Inferior parietal cortex (tissue), 1 donor: ENCODE results near the gene BTBD17.

ENCODE experiments used
- DNase-seq: peaks from one replicate; pipeline ENCODE4 v3.0.0-alpha.2; 2016; ENCODE audit errors: extremely low spot score

Gene BTBD17

GRCh38 chr17:74335529-74336062 is 26.1 kb downstream of the BTBD17 start:
- no peak for DNase-seq

- no peak for DNase-seq
Observed at GRCh38 chr17:74334393-74335039, 27.2 kb downstream of the BTBD17 start.

- no peak for DNase-seq
Observed at GRCh38 chr17:74332763-74333283, 28.8 kb downstream of the BTBD17 start.

GRCh38 chr17:74332017-74332650 is 29.5 kb downstream of the BTBD17 start:
- no peak for DNase-seq

GRCh38 chr17:74330446-74330845 is 31.2 kb downstream of the BTBD17 start:
- DNase-seq: peak; percentile 32

GRCh38 chr17:74329378-74329777 is 32.3 kb downstream of the BTBD17 start:
- DNase-seq: no peak

- DNase-seq: no peak
Observed at GRCh38 chr17:74328487-74328886, 33.2 kb downstream of the BTBD17 start.

GRCh38 chr17:74326506-74326905 is 35.2 kb downstream of the BTBD17 start:
- DNase-seq: no peak

GRCh38 chr17:74325743-74326379 is 35.8 kb downstream of the BTBD17 start, which contains the start of gene KIF19:
Gene KIF19 (plus strand): TSS chr17:74326226. CDS start chr17:74326350, 124 bp downstream.
- no peak for DNase-seq

- no peak for DNase-seq
Observed at GRCh38 chr17:74325376-74325742, 36.3 kb downstream of the BTBD17 start.

GRCh38 chr17:74324521-74324920 is 37.1 kb downstream of the BTBD17 start:
- no peak for DNase-seq

GRCh38 chr17:74318391-74318790 is 43.3 kb downstream of the BTBD17 start:
- no peak for DNase-seq

- no peak for DNase-seq
Observed at GRCh38 chr17:74317071-74317470, 44.6 kb downstream of the BTBD17 start.

- no peak for DNase-seq
Observed at GRCh38 chr17:74316220-74316619, 45.4 kb downstream of the BTBD17 start.

GRCh38 chr17:74314877-74315276 is 46.8 kb downstream of the BTBD17 start:
- DNase-seq: no peak

- DNase-seq: no peak
Observed at GRCh38 chr17:74309902-74310301, 51.8 kb downstream of the BTBD17 start.

GRCh38 chr17:74307984-74308773 is 53.5 kb downstream of the BTBD17 start:
- no peak for DNase-seq
